Measurements from ENCODE around the gene SSBP2. TPM values are rescaled to one million over a fixed set of nuclear protein-coding genes. Genes with fewer than 3 reads are reported as not detected.

Gene SSBP2
- total RNA-seq, 1 experiment from 2014 or later, result 5.2 TPM

DNA sequence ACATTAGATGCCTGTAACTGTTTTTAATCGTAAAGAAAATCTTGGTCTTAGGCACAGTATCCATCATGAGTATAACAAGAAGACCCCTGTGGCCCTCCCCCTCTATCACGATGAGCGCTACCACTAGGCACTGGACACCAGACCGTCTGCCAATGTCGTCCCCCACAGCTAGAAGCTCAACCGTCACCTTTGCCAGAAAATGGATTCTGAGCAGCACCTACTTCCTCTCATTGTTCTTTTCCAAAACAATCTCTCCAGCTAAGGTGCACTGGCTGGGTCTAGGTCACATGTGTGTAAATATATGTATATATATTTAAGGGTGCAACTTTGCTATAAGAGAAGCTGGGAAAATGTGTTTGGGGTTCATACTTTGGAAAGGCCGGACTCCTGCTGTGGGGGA is 15.7 kb upstream of the SSBP2 start:
- Histone ChIP-seq H3K4me1 (ENCODE audit: control insufficient read depth in 1 of 2, insufficient read depth in 2 of 2, low read length in 2 of 2) (peaks cover 0 to 10% of the 10 kb centered on the region in 2 experiments; a peak in 1 of 4 replicates), H3K9me2 (ENCODE audit: insufficient read depth) (no peaks in the 10 kb centered on the region), H2AFZ (ENCODE audit: low read depth, low read length, poor library complexity, severe bottlenecking) (no peak overlapping the region), H3K27me3 (ENCODE audit: insufficient read depth, low read length) (no peaks in the 10 kb centered on the region), H3K9me3 (ENCODE audit: control insufficient read depth in 1 of 2, insufficient read depth in 1 of 2, low read depth in 1 of 2, low read length in 2 of 2) (no peaks in the 10 kb centered on the region), H4K20me1 (ENCODE audit: insufficient read depth) (no peaks in the 10 kb centered on the region), H3K27ac (ENCODE audit: low read depth, low read length) (no peak overlapping the region), H3K9ac (ENCODE audit: low read length) (no peak overlapping the region), H3K36me3 (ENCODE audit: control insufficient read depth in 1 of 2, insufficient read depth in 2 of 2, low read length in 2 of 2) (no peaks in the 10 kb centered on the region), H3K4me2 (ENCODE audit: low read length) (no peak overlapping the region), H3K79me2 (ENCODE audit: insufficient read depth, low read length) (no peaks in the 10 kb centered on the region), H3K4me3 (replicated peaks in 1 of 2; ENCODE audit: low read depth in 1 of 2, low read length in 2 of 2) (no peak overlapping the region)
- RAD21 ChIA-PET (ENCODE audit: low non-redundant PET in 1 of 2, low total read pairs in 2 of 2, uncharacterized antibody in 2 of 2, unreplicated experiment in 2 of 2), result no interaction called here
- BruUV-seq (replicated peaks), result no TSS peak
- intact Hi-C loops (cut with micrococcal nuclease), result no loop called here
- ATAC-seq (no peak), DNase-seq (ENCODE audit: low read depth, low spot score) (no peak)
- POLR2A ChIA-PET, result no interaction called here
- no peak for TF ChIP-seq SP1 (IDR thresholded peaks at IDR 0.05; ENCODE audit: low read depth)
- no peak for TF ChIP-seq POLR2AphosphoS5 (IDR thresholded peaks at IDR 0.05; ENCODE audit: low read depth, low read length)
- no peak for TF ChIP-seq TCF7L2 (IDR thresholded peaks at IDR 0.05; ENCODE audit: borderline replicate concordance, extremely low read depth, insufficient read depth, insufficient read length)
- no peak for TF ChIP-seq JUND (IDR thresholded peaks at IDR 0.05)
- TF ChIP-seq, protein P1, sequence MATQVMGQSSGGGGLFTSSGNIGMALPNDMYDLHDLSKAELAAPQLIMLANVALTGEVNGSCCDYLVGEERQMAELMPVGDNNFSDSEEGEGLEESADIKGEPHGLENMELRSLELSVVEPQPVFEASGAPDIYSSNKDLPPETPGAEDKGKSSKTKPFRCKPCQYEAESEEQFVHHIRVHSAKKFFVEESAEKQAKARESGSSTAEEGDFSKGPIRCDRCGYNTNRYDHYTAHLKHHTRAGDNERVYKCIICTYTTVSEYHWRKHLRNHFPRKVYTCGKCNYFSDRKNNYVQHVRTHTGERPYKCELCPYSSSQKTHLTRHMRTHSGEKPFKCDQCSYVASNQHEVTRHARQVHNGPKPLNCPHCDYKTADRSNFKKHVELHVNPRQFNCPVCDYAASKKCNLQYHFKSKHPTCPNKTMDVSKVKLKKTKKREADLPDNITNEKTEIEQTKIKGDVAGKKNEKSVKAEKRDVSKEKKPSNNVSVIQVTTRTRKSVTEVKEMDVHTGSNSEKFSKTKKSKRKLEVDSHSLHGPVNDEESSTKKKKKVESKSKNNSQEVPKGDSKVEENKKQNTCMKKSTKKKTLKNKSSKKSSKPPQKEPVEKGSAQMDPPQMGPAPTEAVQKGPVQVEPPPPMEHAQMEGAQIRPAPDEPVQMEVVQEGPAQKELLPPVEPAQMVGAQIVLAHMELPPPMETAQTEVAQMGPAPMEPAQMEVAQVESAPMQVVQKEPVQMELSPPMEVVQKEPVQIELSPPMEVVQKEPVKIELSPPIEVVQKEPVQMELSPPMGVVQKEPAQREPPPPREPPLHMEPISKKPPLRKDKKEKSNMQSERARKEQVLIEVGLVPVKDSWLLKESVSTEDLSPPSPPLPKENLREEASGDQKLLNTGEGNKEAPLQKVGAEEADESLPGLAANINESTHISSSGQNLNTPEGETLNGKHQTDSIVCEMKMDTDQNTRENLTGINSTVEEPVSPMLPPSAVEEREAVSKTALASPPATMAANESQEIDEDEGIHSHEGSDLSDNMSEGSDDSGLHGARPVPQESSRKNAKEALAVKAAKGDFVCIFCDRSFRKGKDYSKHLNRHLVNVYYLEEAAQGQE (IDR thresholded peaks at IDR 0.05; ENCODE audit: low read depth), result no peak
- no peak for TF ChIP-seq YY1 (IDR thresholded peaks at IDR 0.05; ENCODE audit: extremely low read depth, insufficient replicate concordance, low read depth, low read length)
- TF ChIP-seq, protein P2, sequence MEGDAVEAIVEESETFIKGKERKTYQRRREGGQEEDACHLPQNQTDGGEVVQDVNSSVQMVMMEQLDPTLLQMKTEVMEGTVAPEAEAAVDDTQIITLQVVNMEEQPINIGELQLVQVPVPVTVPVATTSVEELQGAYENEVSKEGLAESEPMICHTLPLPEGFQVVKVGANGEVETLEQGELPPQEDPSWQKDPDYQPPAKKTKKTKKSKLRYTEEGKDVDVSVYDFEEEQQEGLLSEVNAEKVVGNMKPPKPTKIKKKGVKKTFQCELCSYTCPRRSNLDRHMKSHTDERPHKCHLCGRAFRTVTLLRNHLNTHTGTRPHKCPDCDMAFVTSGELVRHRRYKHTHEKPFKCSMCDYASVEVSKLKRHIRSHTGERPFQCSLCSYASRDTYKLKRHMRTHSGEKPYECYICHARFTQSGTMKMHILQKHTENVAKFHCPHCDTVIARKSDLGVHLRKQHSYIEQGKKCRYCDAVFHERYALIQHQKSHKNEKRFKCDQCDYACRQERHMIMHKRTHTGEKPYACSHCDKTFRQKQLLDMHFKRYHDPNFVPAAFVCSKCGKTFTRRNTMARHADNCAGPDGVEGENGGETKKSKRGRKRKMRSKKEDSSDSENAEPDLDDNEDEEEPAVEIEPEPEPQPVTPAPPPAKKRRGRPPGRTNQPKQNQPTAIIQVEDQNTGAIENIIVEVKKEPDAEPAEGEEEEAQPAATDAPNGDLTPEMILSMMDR (IDR thresholded peaks at IDR 0.05 in 2 of 3, conservative IDR thresholded peaks at IDR 0.05 in 1 of 3; ENCODE audit: borderline replicate concordance in 1 of 3, insufficient read depth in 1 of 3, low read depth in 2 of 3, low read length in 2 of 3), result no peak
- no peak for TF ChIP-seq POLR2A (IDR thresholded peaks at IDR 0.05; ENCODE audit: borderline replicate concordance, extremely low read depth, insufficient read depth, insufficient read length)
- TF ChIP-seq FOSL1 (IDR thresholded peaks at IDR 0.05; ENCODE audit: low read depth), result no peak
- no peak for TF ChIP-seq CEBPB (IDR thresholded peaks at IDR 0.05; ENCODE audit: low read depth)
- CTCF ChIA-PET, result interaction anchor here (1.0 kb wide), 1 partner anchor 90 kb away, joined by 3 read pairs; no protein-coding TSS in a partner anchor

Measured in HCT116 (cell line).